Stimulated activated CD4-positive, alpha-beta T cell treated with anti-CD3 and anti-CD28 coated beads, Interleukin-12 subunit alpha, Interleukin-12 subunit beta, amount 100 ng/mL, for 48 hours (primary cell): ENCODE measurements around the gene STIM1.
"Not testable (repeated sequence)": the region's sequence is repeated elsewhere in the genome, so short reads cannot be mapped to it uniquely, and the experiment has no call there.

Experiments used
- DNase-seq, 3 donors: peaks; one replicate each; pipeline ENCODE4 v3.0.0-alpha.2; 2020; ENCODE audit warnings: low read depth in 2 of 3, low spot score in 1 of 3

Gene STIM1

DNA sequence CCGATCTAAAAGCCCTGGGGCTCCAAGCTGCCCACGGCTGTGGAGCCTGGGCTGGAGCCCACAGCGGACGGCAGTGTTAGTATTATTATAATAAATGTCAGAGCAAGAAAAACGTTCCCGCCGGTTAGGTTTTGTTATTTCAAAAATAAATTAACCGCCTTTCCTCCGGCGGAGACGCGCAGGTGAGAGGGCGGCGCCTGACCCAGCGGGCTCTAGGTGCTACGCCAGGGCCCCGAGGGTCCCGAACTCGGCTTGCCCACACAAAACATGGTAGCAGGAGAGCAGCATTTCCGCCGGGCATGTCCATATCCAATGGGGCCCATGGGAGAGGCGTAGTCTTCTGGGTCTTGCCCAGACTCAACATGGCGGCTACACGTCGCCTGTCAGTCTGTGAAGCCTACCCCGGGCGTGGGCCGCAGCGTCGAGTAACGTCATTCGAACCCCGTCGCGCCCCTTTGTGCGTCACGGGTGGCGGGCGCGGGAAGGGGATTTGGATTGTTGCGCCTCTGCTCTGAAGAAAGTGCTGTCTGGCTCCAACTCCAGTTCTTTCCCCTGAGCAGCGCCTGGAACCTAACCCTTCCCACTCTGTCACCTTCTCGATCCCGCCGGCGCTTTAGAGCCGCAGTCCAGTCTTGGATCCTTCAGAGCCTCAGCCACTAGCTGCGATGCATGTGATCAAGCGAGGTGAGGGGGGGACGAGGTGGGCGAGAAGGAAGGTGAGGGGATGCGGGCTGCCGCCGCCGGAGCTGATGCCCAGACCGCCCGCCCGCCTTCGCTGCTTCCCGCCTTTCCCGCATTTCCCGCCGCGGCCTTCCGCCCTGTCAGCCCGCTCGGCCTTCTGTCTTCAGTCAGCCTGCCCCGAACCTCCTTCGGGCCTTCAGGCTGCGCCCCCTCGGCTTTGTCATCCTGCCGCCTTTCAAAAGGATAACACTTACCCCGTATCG, 239.2 kb downstream of the STIM1 start, which contains the start of gene RRM1:
Gene RRM1, plus strand, starts transcription at position 452 of the 944 bp plus-strand sequence. Its CDS starts 214 bp downstream, at position 666.
- DNase-seq: peak; percentile 90 to 93 (median 92)

DNA sequence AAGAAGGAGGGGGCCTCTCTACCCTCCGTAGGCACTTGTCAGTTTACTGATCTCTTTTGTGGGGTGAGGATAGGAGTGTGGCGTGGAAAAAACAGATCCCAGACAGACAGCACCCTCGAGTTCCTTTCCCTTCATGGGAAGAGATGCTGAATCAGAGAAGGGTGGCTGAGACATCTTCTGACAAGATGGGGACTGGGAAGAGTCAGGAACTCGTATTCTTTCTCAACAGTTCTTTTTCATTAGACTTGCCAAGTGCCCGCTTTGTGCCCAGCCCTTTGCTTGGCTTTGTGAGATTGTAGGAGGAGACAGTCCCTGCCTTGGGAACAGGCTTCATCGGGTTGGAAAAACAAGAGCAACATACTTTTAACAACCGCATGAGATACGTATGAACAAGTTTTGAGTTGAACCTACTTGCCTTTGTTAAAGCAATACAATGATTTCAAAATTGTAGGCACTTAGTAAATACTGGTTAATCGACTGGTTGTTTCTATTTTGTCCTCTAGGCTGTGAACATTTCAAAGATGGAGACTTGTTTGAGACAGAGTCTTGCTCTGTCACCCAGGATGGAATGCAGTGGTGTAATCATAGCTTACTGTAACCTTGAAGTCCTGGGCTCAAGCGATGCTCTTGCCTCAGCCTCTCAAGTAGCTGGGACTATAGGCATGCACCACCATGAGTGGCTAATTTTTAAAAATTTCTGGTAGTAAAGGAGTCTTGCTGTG, 240.2 kb downstream of the STIM1 start:
- DNase-seq: no peak

DNA sequence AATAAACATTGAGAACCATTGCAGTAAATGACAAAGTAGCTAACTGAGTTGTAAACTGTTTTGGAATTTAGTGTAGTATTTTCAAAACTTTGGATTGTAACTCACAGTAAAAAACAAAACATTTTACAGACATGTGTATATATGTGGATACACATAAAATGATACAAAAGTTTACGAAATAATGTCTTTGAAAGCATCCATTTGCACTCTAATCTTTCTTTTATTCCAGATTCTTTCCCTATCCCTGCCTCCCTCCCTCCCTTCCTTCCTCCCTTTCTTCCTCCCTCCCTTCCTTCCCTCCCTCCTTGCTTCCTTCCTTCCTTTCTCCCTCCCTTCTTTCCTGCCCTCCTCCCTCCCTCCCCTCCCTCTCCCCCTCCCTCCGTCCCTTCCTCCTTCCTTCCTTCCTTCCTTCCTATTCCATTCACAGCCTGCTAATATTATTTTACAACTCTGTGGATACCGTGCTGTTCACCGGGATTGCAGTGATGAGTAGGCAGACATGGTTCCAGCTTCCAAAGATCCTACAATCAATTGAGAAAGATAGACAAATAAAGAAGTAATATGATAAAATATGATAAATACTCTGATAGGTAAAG, 242.7 kb downstream of the STIM1 start:
- no peak for DNase-seq

DNA sequence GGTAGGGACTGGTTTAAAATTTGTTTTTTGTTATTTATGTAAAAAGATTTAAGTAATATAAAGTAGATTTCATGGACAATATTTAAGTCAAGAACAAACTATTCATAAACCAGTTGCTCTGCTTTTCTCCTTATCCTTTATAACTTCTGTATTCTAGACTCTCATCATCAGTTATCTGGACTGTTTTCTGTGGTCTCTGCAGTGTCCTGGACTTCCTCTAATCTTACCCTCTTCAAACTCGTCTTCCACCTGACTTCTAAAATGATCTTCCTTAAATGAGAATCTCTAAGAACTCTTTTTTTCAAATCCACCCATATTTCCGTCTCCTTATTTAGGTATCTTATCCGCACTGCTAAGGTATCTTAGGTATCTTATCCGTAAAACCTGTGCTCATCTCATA, 247.2 kb downstream of the STIM1 start:
- no peak for DNase-seq

DNA sequence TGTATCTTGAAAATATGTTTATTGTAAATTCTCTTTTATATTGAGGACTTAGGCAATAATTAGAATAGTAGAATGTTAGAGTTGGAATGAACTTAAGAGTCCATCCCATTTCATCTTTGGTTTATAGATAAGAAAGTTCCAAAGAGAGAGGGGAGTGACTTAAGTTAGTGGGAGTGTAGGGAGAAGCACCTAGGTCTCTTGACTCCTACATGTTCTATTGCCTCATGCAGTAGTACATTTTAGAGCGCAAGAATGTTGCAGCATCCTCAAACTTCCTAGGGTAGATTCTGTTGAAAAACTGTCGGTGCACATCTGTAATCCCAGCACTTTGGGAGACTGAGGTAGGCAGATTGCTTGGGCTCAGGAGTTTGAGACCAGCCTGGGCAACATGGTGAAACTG, 247.8 kb downstream of the STIM1 start:
- no peak for DNase-seq

DNA sequence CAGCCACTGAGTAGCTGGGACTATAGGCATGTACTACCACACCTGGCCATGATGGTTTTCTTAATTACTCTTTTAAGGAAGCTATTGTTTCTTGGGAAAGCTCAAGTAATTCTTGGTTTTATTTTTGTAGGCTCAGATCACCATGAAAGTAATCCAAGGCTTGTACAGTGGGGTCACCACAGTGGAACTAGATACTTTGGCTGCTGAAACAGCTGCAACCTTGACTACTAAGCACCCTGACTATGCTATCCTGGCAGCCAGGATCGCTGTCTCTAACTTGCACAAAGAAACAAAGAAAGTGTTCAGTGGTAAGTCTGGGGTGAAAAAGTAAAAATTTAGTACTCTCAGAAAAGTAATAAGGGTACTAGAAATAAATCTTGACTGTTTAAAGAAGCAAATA, 250.5 kb downstream of the STIM1 start:
- DNase-seq: no peak

DNA sequence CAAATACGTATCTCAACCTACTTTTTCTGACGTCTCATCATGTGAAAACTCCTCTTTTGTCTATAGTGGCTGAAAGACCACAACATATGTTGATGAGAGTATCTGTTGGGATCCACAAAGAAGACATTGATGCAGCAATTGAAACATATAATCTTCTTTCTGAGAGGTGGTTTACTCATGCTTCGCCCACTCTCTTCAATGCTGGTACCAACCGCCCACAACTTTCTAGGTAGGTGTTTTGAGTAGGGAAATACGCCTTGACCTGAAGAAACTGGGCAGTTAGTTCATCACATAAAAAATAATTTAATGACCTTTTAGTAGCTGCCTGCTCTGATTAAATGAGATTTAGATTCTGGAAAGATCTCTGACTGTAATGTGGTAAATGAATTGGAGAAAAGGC, 256.4 kb downstream of the STIM1 start:
- DNase-seq: no peak

DNA sequence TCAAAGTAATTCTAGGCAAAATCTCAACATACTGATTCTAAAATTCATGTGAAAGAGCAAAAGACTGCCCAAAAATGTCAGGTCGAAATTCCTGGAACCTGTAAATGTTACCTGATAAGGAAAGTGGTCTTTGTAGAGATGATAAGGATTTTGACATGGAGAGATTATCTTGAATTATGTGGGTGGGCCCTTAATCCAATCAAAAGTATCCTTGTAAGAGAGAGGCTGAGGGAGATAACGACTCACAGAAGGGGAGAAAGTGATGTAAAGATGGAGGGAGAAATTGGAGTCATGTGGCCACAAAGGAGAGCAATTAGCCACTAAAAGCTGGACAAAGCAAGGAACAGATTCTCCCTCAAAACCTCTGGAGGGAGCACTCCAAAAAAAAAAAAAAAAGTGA, 259.7 kb downstream of the STIM1 start:
- DNase-seq: no peak

DNA sequence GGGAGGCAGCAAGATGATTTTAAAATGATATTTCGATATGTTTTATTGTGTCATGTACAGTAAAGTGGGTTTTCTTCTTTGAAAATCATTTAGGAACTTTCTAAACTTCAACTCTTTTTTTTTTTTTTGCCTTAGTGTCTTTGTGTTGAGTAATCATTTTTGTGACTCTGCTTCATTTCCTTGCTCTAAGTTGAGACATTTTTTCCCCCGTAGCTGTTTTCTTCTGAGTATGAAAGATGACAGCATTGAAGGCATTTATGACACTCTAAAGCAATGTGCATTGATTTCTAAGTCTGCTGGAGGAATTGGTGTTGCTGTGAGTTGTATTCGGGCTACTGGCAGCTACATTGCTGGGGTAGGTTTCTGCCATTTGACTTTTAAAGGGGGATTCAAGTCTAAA, 262.6 kb downstream of the STIM1 start:
- no peak for DNase-seq

DNA sequence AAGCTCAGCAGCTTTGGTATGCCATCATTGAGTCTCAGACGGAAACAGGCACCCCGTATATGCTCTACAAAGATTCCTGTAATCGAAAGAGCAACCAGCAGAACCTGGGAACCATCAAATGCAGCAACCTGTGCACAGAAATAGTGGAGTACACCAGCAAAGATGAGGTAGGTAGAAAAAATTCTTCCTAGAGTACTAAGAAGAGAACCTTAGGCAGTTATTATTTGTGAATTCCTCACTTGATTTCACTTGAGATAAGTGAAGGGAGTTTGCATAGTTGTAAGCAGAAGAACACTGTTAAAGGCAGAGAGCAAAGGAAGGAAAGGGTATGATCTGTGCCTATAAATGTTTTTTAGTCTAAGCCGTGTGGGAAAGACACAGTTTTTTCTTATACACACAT, 267.8 kb downstream of the STIM1 start:
- no peak for DNase-seq

DNA sequence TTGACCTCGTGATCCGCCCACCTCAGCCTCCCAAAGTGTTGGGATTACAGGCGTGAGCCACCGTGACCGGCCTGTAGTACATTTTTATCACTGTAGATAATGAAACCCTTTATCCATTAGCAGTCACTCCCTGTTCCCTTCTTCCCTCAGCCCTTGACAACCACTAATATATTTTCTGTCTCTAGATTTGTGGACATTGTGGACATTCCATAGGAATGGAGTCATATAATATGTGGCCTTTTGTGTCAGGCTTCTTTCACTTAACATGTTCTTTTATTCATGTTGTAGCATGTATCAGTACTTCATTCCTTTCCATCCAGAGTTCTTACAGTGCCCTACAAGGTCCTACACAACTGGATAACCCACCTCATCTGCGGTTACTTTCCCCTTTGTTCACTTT, 269.7 kb downstream of the STIM1 start:
- no peak for DNase-seq

DNA sequence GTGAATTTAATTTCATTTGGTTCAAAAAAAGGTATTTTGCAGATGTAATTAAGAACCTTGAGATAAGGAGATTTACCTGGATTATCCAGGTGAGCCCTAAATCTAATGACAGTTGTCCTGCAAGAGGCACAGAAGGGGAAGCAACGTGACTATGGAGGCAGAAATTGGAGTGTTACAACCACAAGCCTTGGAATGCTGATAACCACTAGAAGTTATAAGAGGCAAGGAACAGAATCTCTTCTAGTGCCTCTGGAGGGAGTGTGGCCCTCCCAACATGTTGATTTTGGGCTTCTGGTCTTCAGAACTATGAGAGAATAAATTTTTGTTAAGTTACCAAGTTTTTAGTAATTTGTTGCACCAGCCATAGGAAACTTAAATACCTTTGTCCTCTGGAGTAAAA, 271.9 kb downstream of the STIM1 start:
- no peak for DNase-seq

DNA sequence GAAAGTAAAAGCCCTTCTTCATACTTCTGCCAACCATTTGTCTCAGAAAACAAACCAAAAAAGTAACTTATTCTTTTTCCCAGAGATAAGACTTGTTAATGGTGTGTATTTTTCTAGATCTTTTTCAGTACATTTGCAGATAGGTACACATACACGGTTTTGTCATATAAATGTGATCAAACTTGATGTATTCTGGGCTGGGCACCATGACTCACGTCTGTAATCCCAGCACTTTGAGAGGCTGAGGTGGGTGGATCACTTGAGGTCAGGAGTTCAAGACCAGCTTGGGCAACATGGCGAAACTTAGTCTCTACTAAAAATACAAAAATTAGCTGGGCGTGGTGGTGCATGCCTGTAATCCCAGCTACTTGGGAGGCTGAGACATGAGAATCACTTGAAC, 274.8 kb downstream of the STIM1 start:
- DNase-seq: not testable (repeated sequence)

DNA sequence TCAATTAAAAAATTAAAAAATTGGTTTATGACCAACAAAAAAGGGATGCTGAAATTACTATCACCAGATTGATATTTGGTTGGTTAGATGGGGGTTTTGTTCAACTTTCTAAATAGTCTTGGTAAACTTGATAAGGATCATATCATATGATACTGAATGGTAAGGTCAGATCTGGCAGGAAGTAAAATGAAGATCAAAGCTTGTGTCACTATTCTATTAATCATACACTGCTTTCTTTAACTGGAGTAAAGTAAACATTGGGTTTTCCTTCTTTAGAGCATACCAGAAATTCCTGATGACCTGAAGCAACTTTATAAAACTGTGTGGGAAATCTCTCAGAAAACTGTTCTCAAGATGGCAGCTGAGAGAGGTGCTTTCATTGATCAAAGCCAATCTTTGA, 279.3 kb downstream of the STIM1 start:
- no peak for DNase-seq

DNA sequence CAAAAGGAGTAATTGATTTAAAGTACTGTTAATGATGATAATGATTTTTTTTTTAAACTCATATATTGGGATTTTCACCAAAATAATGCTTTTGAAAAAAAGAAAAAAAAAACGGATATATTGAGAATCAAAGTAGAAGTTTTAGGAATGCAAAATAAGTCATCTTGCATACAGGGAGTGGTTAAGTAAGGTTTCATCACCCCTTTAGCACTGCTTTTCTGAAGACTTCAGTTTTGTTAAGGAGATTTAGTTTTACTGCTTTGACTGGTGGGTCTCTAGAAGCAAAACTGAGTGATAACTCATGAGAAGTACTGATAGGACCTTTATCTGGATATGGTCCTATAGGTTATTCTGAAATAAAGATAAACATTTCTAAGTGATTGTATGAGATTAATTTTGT, 283.0 kb downstream of the STIM1 start:
- no peak for DNase-seq

DNA sequence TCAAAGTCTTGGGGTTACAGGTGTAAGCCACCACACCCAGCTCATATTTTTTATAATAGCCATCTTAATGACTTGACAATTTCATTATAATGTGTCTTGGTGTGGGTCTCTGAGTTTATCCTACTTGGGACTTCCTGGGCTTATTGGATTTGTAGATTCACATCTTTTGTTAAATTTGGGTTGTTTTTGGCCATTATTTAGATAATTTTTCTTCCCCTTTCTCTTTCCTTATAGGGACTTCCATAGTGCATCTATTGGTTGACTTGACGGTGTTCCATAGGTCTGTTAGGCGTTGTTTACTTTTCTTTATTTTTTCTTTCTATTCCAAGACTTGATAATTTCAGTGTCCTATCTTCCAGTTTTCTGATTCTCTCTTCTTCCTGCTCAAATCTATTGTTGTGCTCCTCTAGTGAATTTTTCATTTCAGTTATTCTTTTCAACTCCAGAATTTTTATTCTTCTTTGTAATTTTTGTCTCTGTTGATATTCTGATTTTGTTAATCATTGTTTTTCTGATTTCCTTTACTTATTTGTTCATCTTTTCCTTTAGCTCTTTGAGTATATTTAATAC, 284.7 kb downstream of the STIM1 start:
- DNase-seq: no peak
